Measurements from ENCODE around the gene PDZD4.

Gene PDZD4

GRCh38 chrX:153864561-153865320 is 34.4 kb upstream of the PDZD4 start:
- Histone ChIP-seq H3K9me3 (ENCODE audit: control insufficient read depth, low read length) (no peaks in the 10 kb centered on the region), H3K27me3 (ENCODE audit: control insufficient read depth, insufficient read depth, low read length) (no peaks in the 10 kb centered on the region), H3K9ac (ENCODE audit: low read length) (no peak overlapping the region), H3K4me1 (ENCODE audit: control insufficient read depth, insufficient read depth, low read length) (no peaks in the 10 kb centered on the region), H3K36me3 (ENCODE audit: control insufficient read depth, insufficient read depth, low read length) (no peaks in the 10 kb centered on the region), H3K4me3 (ENCODE audit: low read length) (no peak overlapping the region)

GRCh38 chrX:153864101-153864500 is 33.8 kb upstream of the PDZD4 start:
- H3K36me3 ChIP-seq (ENCODE audit: control insufficient read depth, insufficient read depth, low read length): no peaks in the 10 kb centered on the region
- H3K4me1 ChIP-seq (ENCODE audit: control insufficient read depth, insufficient read depth, low read length): no peaks in the 10 kb centered on the region
- no peaks in the 10 kb centered on the region for H3K9me3 ChIP-seq (ENCODE audit: control insufficient read depth, low read length)
- H3K9ac ChIP-seq (ENCODE audit: low read length): no peak overlapping the region
- H3K27me3 ChIP-seq (ENCODE audit: control insufficient read depth, insufficient read depth, low read length): no peaks in the 10 kb centered on the region
- no peak overlapping the region for H3K4me3 ChIP-seq (ENCODE audit: low read length)

- H3K4me1 ChIP-seq (ENCODE audit: control insufficient read depth, insufficient read depth, low read length): no peaks in the 10 kb centered on the region
- H3K36me3 ChIP-seq (ENCODE audit: control insufficient read depth, insufficient read depth, low read length): no peaks in the 10 kb centered on the region
- H3K27me3 ChIP-seq (ENCODE audit: control insufficient read depth, insufficient read depth, low read length): no peaks in the 10 kb centered on the region
- no peaks in the 10 kb centered on the region for H3K9me3 ChIP-seq (ENCODE audit: control insufficient read depth, low read length)
- no peak overlapping the region for H3K4me3 ChIP-seq (ENCODE audit: low read length)
- H3K9ac ChIP-seq (ENCODE audit: low read length): no peak overlapping the region
These were observed 33.1 kb upstream of the PDZD4 start for GRCh38 chrX:153863251-153863991.

GRCh38 chrX:153862369-153863250 is 32.3 kb upstream of the PDZD4 start:
- Histone ChIP-seq H3K27me3 (ENCODE audit: control insufficient read depth, insufficient read depth, low read length) (no peaks in the 10 kb centered on the region), H3K4me3 (ENCODE audit: low read length) (no peak overlapping the region), H3K9ac (ENCODE audit: low read length) (no peak overlapping the region), H3K9me3 (ENCODE audit: control insufficient read depth, low read length) (no peaks in the 10 kb centered on the region), H3K36me3 (ENCODE audit: control insufficient read depth, insufficient read depth, low read length) (no peaks in the 10 kb centered on the region), H3K4me1 (ENCODE audit: control insufficient read depth, insufficient read depth, low read length) (no peaks in the 10 kb centered on the region)

GRCh38 chrX:153861733-153862310 is 31.5 kb upstream of the PDZD4 start:
- no peaks in the 10 kb centered on the region for H3K36me3 ChIP-seq (ENCODE audit: control insufficient read depth, insufficient read depth, low read length)
- no peak overlapping the region for H3K9ac ChIP-seq (ENCODE audit: low read length)
- no peaks in the 10 kb centered on the region for H3K4me1 ChIP-seq (ENCODE audit: control insufficient read depth, insufficient read depth, low read length)
- no peak overlapping the region for H3K4me3 ChIP-seq (ENCODE audit: low read length)
- no peaks in the 10 kb centered on the region for H3K27me3 ChIP-seq (ENCODE audit: control insufficient read depth, insufficient read depth, low read length)
- no peaks in the 10 kb centered on the region for H3K9me3 ChIP-seq (ENCODE audit: control insufficient read depth, low read length)

GRCh38 chrX:153861151-153861550 is 30.8 kb upstream of the PDZD4 start:
- Histone ChIP-seq H3K27me3 (ENCODE audit: control insufficient read depth, insufficient read depth, low read length) (no peaks in the 10 kb centered on the region), H3K4me1 (ENCODE audit: control insufficient read depth, insufficient read depth, low read length) (no peaks in the 10 kb centered on the region), H3K4me3 (ENCODE audit: low read length) (no peak overlapping the region), H3K36me3 (ENCODE audit: control insufficient read depth, insufficient read depth, low read length) (no peaks in the 10 kb centered on the region), H3K9me3 (ENCODE audit: control insufficient read depth, low read length) (no peaks in the 10 kb centered on the region), H3K9ac (ENCODE audit: low read length) (no peak overlapping the region)

GRCh38 chrX:153857348-153857903 is 27.1 kb upstream of the PDZD4 start:
- Histone ChIP-seq H3K27me3 (ENCODE audit: control insufficient read depth, insufficient read depth, low read length) (peaks cover 3% of the 10 kb centered on the region), H3K9me3 (ENCODE audit: control insufficient read depth, low read length) (no peaks in the 10 kb centered on the region), H3K36me3 (ENCODE audit: control insufficient read depth, insufficient read depth, low read length) (no peaks in the 10 kb centered on the region), H3K4me1 (ENCODE audit: control insufficient read depth, insufficient read depth, low read length) (no peaks in the 10 kb centered on the region), H3K9ac (ENCODE audit: low read length) (no peak overlapping the region), H3K4me3 (ENCODE audit: low read length) (no peak overlapping the region)

- no peak overlapping the region for H3K9ac ChIP-seq (ENCODE audit: low read length)
- no peak overlapping the region for H3K4me3 ChIP-seq (ENCODE audit: low read length)
- H3K27me3 ChIP-seq (ENCODE audit: control insufficient read depth, insufficient read depth, low read length): peaks cover 3% of the 10 kb centered on the region
- H3K36me3 ChIP-seq (ENCODE audit: control insufficient read depth, insufficient read depth, low read length): no peaks in the 10 kb centered on the region
- H3K4me1 ChIP-seq (ENCODE audit: control insufficient read depth, insufficient read depth, low read length): no peaks in the 10 kb centered on the region
- H3K9me3 ChIP-seq (ENCODE audit: control insufficient read depth, low read length): no peaks in the 10 kb centered on the region
These were observed 24.4 kb upstream of the PDZD4 start for GRCh38 chrX:153854702-153855101.

- no peaks in the 10 kb centered on the region for H3K36me3 ChIP-seq (ENCODE audit: control insufficient read depth, insufficient read depth, low read length)
- no peaks in the 10 kb centered on the region for H3K4me1 ChIP-seq (ENCODE audit: control insufficient read depth, insufficient read depth, low read length)
- H3K4me3 ChIP-seq (ENCODE audit: low read length): no peak overlapping the region
- H3K9ac ChIP-seq (ENCODE audit: low read length): no peak overlapping the region
- peaks cover 3% of the 10 kb centered on the region for H3K27me3 ChIP-seq (ENCODE audit: control insufficient read depth, insufficient read depth, low read length)
- no peaks in the 10 kb centered on the region for H3K9me3 ChIP-seq (ENCODE audit: control insufficient read depth, low read length)
These were observed 23.5 kb upstream of the PDZD4 start for GRCh38 chrX:153853902-153854267.

- no peak overlapping the region for H3K4me3 ChIP-seq (ENCODE audit: low read length)
- no peaks in the 10 kb centered on the region for H3K9me3 ChIP-seq (ENCODE audit: control insufficient read depth, low read length)
- peaks cover 3% of the 10 kb centered on the region for H3K27me3 ChIP-seq (ENCODE audit: control insufficient read depth, insufficient read depth, low read length)
- no peaks in the 10 kb centered on the region for H3K4me1 ChIP-seq (ENCODE audit: control insufficient read depth, insufficient read depth, low read length)
- no peaks in the 10 kb centered on the region for H3K36me3 ChIP-seq (ENCODE audit: control insufficient read depth, insufficient read depth, low read length)
- no peak overlapping the region for H3K9ac ChIP-seq (ENCODE audit: low read length)
These were observed 23.0 kb upstream of the PDZD4 start for GRCh38 chrX:153853180-153853901.

- no peak overlapping the region for H3K4me3 ChIP-seq (ENCODE audit: low read length)
These were observed 21.6 kb upstream of the PDZD4 start for GRCh38 chrX:153851981-153852380.

More at GRCh38 chrX:153851981-153852380, 21.6 kb upstream of the PDZD4 start:
- peaks cover 3% of the 10 kb centered on the region for H3K27me3 ChIP-seq (ENCODE audit: control insufficient read depth, insufficient read depth, low read length)
- H3K9ac ChIP-seq (ENCODE audit: low read length): no peak overlapping the region
- no peaks in the 10 kb centered on the region for H3K9me3 ChIP-seq (ENCODE audit: control insufficient read depth, low read length)
- no peaks in the 10 kb centered on the region for H3K36me3 ChIP-seq (ENCODE audit: control insufficient read depth, insufficient read depth, low read length)
- H3K4me1 ChIP-seq (ENCODE audit: control insufficient read depth, insufficient read depth, low read length): no peaks in the 10 kb centered on the region

Measured in mucosa of stomach (tissue), 1 donor.